GM12878 (cell line): Measurements from ENCODE around the gene TYW3.

Source experiments
- CEBPB ChIP-seq, 2 experiments: fragments of 150-350 bp in 1 of 2; IDR thresholded peaks; 2 replicates each; pipeline ENCODE4 v1.6.1; 2012 to 2014; ENCODE audit warnings: low read depth in 2 of 2, low read length in 2 of 2, borderline replicate concordance in 1 of 2, inconsistent platforms in 1 of 2
- CTCF ChIP-seq, 3 experiments: IDR thresholded peaks in 2 of 3; conservative IDR thresholded peaks in 1 of 3; 2 replicates each; pipeline ENCODE4 v1.5.1; 2011; ENCODE audit warnings: low read depth in 3 of 3, low read length in 3 of 3, mild to moderate bottlenecking in 3 of 3, control low read depth in 2 of 3, moderate library complexity in 2 of 3, inconsistent platforms in 1 of 3, mixed read lengths in 1 of 3; ENCODE audit not compliant: control insufficient read depth in 2 of 3, insufficient read depth in 1 of 3; ENCODE audit errors: extremely low read depth in 1 of 3
- HDGF ChIP-seq: fragments of 450-650 bp; IDR thresholded peaks from 2 replicates; pipeline ENCODE4 v1.6.1; 2016; ENCODE audit warnings: antibody characterized with exemption
- KAT2A ChIP-seq: conservative IDR thresholded peaks from 2 replicates; pipeline ENCODE4 v1.6.1; 2011; ENCODE audit warnings: low read depth, low read length; ENCODE audit not compliant: control insufficient read depth
- RB1 ChIP-seq: fragments of 450-650 bp; formaldehyde crosslinking; IDR thresholded peaks from 2 replicates; pipeline ENCODE4 v1.6.1; 2017; ENCODE audit warnings: mild to moderate bottlenecking, borderline replicate concordance

- no peak for TF ChIP-seq KAT2A
- TF ChIP-seq RB1 = no peak
- TF ChIP-seq CTCF (IDR thresholded peaks at IDR 0.05 in 2 of 3, conservative IDR thresholded peaks at IDR 0.05 in 1 of 3; ENCODE audit: control insufficient read depth in 2 of 3, extremely low read depth in 1 of 3, insufficient read depth in 1 of 3, low read depth in 3 of 3, low read length in 3 of 3) = no peak; a peak in 1 of 6 replicates
- no peak for TF ChIP-seq CEBPB (IDR thresholded peaks at IDR 0.05; ENCODE audit: borderline replicate concordance in 1 of 2, low read depth in 2 of 2, low read length in 2 of 2)
- no peak for TF ChIP-seq HDGF
These were observed 42.8 kb downstream of the TYW3 start for GRCh38 chr1:74775735-74776134.
